Progenitor cell of endocrine pancreas (in vitro differentiated cells): ENCODE results near the gene GRB10. TPM values are rescaled to one million over a fixed set of nuclear protein-coding genes. Genes with fewer than 3 reads are reported as not detected.
"Not testable (repeated sequence)": the region's sequence is repeated elsewhere in the genome, so short reads cannot be mapped to it uniquely, and the experiment has no call there.

ENCODE experiments used
- DNase-seq: peaks from one replicate; pipeline ENCODE4 v3.0.0; 2021; ENCODE audit warnings: low spot score; ENCODE audit not compliant: unreplicated experiment
- H3K27ac Mint-ChIP-seq: 2 replicates; pipeline ENCODE4 v1.8.0; 2021; ENCODE audit warnings: mild to moderate bottlenecking, moderate library complexity, mixed read lengths
- H3K27me3 Mint-ChIP-seq: 2 replicates; pipeline ENCODE4 v1.8.0; 2021; ENCODE audit warnings: mixed read lengths
- H3K36me3 Mint-ChIP-seq: 2 replicates; pipeline ENCODE4 v1.8.0; 2022; ENCODE audit warnings: mixed read lengths; ENCODE audit not compliant: insufficient read depth
- H3K4me1 Mint-ChIP-seq: 2 replicates; pipeline ENCODE4 v1.8.0; 2021; ENCODE audit warnings: low read depth, mixed read lengths
- H3K4me3 Mint-ChIP-seq: 2 replicates; pipeline ENCODE4 v1.8.0; 2021; ENCODE audit warnings: low read depth, mild to moderate bottlenecking, moderate library complexity, mixed read lengths
- H3K9me3 Mint-ChIP-seq: 2 replicates; pipeline ENCODE4 v1.8.0; 2021; ENCODE audit warnings: low read depth, mixed read lengths
- CTCF ChIP-seq: fragments of 200-600 bp; sonication (generic); IDR thresholded peaks from one replicate; pipeline ENCODE4 v1.5.0; 2021; ENCODE audit warnings: antibody characterized with exemption, mild to moderate bottlenecking; ENCODE audit not compliant: unreplicated experiment
- total RNA-seq: library from RNA; stranded (reverse); gene quantifications from 2 replicates; pipeline ENCODE4 v1.2.1, GENCODE V29; 2021

GRB10 gene
- total RNA-seq, 1 donor from 2014 or later: 58.4 TPM

- Mint-ChIP-seq H3K4me1 (peaks cover 32% of the 10 kb centered on the region), H3K27me3 (peaks cover 27% of the 10 kb centered on the region), H3K27ac (peak overlapping the region; percentile 67), H3K9me3 (no peaks in the 10 kb centered on the region), H3K36me3 (peaks cover 5% of the 10 kb centered on the region), H3K4me3 (no peak overlapping the region)
- TF ChIP-seq CTCF: no peak
- DNase-seq: no peak
Observed at GRCh38 chr7:50779427-50779826, 3.3 kb downstream of the GRB10 start.

DNA sequence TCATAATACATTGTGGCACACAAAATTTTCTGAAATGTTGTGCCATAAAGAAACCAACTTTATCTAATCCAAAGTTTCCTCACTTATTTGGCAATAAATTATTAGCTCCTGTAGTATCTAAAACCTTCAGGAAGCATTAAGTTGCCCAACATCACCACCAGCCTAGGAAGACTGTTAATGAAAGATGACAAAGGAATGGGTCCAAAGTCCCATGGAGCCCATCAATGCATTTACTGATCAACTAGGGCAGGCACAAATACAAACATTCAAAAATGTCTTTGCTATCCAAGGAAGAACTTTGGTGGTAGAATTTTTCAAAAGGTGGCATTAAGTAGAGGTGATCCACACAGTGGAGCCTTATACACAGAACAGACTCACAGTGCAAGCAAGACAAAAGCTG lies 4.5 kb downstream of the GRB10 start:
- no peak overlapping the region for H3K4me3 Mint-ChIP-seq
- DNase-seq: no peak
- H3K27me3 Mint-ChIP-seq: peaks cover 16% of the 10 kb centered on the region
- peaks cover 29% of the 10 kb centered on the region for H3K4me1 Mint-ChIP-seq
- H3K36me3 Mint-ChIP-seq: peaks cover 3% of the 10 kb centered on the region
- no peak for TF ChIP-seq CTCF
- H3K27ac Mint-ChIP-seq: peak overlapping the region; percentile 16
- peaks cover 4% of the 10 kb centered on the region for H3K9me3 Mint-ChIP-seq

DNA sequence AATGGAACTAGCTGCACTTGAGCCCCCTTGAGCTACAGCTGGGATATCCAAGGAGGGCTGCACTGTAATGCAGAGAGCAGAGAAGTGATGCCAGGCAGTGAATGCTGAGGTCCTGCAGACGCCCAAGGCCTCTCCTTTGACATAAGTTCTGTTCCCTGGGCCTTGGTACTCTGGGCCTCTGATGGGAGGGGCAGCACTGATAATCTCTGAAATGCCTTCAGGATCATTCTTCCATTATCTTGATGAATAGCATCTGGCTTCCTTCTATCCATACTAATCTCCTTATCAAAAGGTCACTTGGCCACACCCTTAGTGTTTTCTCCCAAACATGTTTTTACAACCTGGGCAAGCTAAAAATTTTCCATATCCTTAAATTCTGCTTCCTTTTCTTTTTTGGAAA lies 6.9 kb downstream of the GRB10 start:
- peaks cover 10% of the 10 kb centered on the region for H3K36me3 Mint-ChIP-seq
- no peak for TF ChIP-seq CTCF
- no peak overlapping the region for H3K4me3 Mint-ChIP-seq
- peaks cover 27% of the 10 kb centered on the region for H3K4me1 Mint-ChIP-seq
- no peak overlapping the region for H3K27ac Mint-ChIP-seq
- DNase-seq: no peak
- H3K27me3 Mint-ChIP-seq: peaks cover 3% of the 10 kb centered on the region
- peaks cover 13% of the 10 kb centered on the region for H3K9me3 Mint-ChIP-seq

DNA sequence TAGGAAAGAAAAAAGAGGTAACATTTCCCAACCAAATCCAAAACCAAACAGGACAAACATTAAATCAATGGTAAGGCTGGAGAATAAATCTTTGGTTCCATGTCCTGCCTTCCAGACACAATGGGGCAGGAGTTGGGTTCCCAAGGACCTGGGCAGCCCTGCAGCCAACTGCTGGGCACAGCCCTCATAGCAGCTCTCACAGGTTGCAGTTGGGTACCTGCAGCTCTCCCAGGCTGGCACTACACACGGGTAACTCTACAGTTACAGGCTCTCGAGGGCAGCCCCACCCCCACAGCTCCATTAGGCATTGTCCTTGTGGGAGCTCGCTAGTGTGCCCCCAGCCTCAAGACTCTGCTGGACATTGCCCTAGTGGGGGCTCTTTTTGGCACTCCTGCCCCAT lies 7.5 kb downstream of the GRB10 start:
- Mint-ChIP-seq H3K36me3 (peaks cover 10% of the 10 kb centered on the region), H3K4me3 (no peak overlapping the region), H3K27ac (no peak overlapping the region), H3K27me3 (peaks cover 1% of the 10 kb centered on the region), H3K4me1 (peaks cover 27% of the 10 kb centered on the region), H3K9me3 (peaks cover 13% of the 10 kb centered on the region)
- no peak for TF ChIP-seq CTCF
- DNase-seq: no peak

- Mint-ChIP-seq H3K36me3 (peaks cover 14% of the 10 kb centered on the region), H3K4me1 (peaks cover 25% of the 10 kb centered on the region), H3K9me3 (peaks cover 13% of the 10 kb centered on the region), H3K4me3 (no peak overlapping the region), H3K27me3 (no peaks in the 10 kb centered on the region), H3K27ac (no peak overlapping the region)
- TF ChIP-seq CTCF: no peak
- no peak for DNase-seq
Observed at GRCh38 chr7:50774319-50774718, 8.4 kb downstream of the GRB10 start.

GRCh38 chr7:50773071-50773470 lies 9.6 kb downstream of the GRB10 start:
- H3K27me3 Mint-ChIP-seq, H3K27ac Mint-ChIP-seq, DNase-seq, H3K4me3 Mint-ChIP-seq: not testable (repeated sequence)
- Mint-ChIP-seq H3K9me3 (peaks cover 13% of the 10 kb centered on the region), H3K4me1 (peaks cover 18% of the 10 kb centered on the region), H3K36me3 (peaks cover 14% of the 10 kb centered on the region)
